NOMO-1 treated with dmso at 0.1 percent for 144 hours (cell line): ENCODE results near the gene KIRREL3.

Experiments used
- DNase-seq: peaks from one replicate; lab custom pipeline; 2025; ENCODE audit not compliant: unreplicated experiment; lab: John Stamatoyannopoulos, UW

The KIRREL3 gene

GRCh38 chr11:126747315-126747714, 253.3 kb downstream of the KIRREL3 start:
- no peak for DNase-seq

- DNase-seq = no peak
Observed at GRCh38 chr11:126746443-126746842, 254.1 kb downstream of the KIRREL3 start.

- no peak for DNase-seq
Observed at GRCh38 chr11:126744699-126745098, 255.9 kb downstream of the KIRREL3 start.

- no peak for DNase-seq
Observed at GRCh38 chr11:126743628-126744027, 256.9 kb downstream of the KIRREL3 start.

GRCh38 chr11:126742582-126742981, 258.0 kb downstream of the KIRREL3 start:
- DNase-seq = no peak

GRCh38 chr11:126740846-126741245, 259.7 kb downstream of the KIRREL3 start:
- no peak for DNase-seq

- DNase-seq = no peak
Observed at GRCh38 chr11:126739499-126740145, 260.9 kb downstream of the KIRREL3 start.

- no peak for DNase-seq
Observed at GRCh38 chr11:126738295-126739031, 262.1 kb downstream of the KIRREL3 start.

- DNase-seq = no peak
Observed at GRCh38 chr11:126736682-126737572, 263.6 kb downstream of the KIRREL3 start.

- no peak for DNase-seq
Observed at GRCh38 chr11:126734752-126735151, 265.8 kb downstream of the KIRREL3 start.

- DNase-seq = no peak
Observed at GRCh38 chr11:126733685-126734084, 266.9 kb downstream of the KIRREL3 start.

GRCh38 chr11:126732981-126733380, 267.6 kb downstream of the KIRREL3 start:
- no peak for DNase-seq

- DNase-seq = no peak
Observed at GRCh38 chr11:126731576-126732142, 268.9 kb downstream of the KIRREL3 start.

GRCh38 chr11:126727381-126727780, 273.2 kb downstream of the KIRREL3 start:
- DNase-seq = no peak

- no peak for DNase-seq
Observed at GRCh38 chr11:126725521-126725920, 275.0 kb downstream of the KIRREL3 start.

GRCh38 chr11:126725043-126725442, 275.5 kb downstream of the KIRREL3 start:
- no peak for DNase-seq

GRCh38 chr11:126723665-126724045, 276.9 kb downstream of the KIRREL3 start:
- no peak for DNase-seq

GRCh38 chr11:126722956-126723664, 277.5 kb downstream of the KIRREL3 start:
- no peak for DNase-seq

GRCh38 chr11:126722006-126722736, 278.4 kb downstream of the KIRREL3 start:
- DNase-seq = no peak
